Hepatocyte (in vitro differentiated cells): ENCODE measurements around the gene PARP2.

Experiments
- EZH2 ChIP-seq: fragments of 200-600 bp; sonication (generic); IDR thresholded peaks from 2 replicates; pipeline ENCODE4 v1.6.1; 2016; ENCODE audit warnings: antibody characterized with exemption, mild to moderate bottlenecking, borderline replicate concordance
- EZH2phosphoT487 ChIP-seq: fragments of 200-600 bp; sonication (generic); IDR thresholded peaks from one replicate; pipeline ENCODE4 v1.6.1; 2018; ENCODE audit warnings: antibody characterized with exemption, mild to moderate bottlenecking, low read depth, moderate library complexity; ENCODE audit not compliant: unreplicated experiment, severe bottlenecking
- TF ChIP-seq, protein P1 (sequence below): fragments of 200-600 bp; sonication (generic); IDR thresholded peaks from 2 replicates; pipeline ENCODE4 v1.5.1; 2016; ENCODE audit warnings: antibody characterized with exemption, mild to moderate bottlenecking; ENCODE audit not compliant: poor library complexity

DNA sequence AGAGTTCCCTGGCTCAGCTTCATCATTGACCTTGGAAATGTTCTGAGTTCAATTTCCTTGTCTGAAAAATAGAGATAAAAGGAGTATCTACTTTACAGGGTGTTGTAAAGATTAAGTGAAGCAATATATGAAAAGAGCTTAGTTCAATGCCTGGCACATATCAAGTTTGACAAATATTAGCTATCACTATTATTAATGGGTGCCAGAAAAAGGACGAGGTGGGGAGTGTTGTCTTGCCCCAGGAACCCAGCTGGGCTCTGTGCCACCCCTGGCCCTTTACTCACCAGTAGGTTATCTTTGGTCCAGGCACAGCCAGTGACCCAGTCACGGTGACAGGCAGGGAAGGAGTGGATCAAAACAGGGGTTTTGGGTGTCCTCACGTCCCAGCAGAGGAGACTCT, 32.0 kb downstream of the PARP2 start:
- TF ChIP-seq, protein P1, sequence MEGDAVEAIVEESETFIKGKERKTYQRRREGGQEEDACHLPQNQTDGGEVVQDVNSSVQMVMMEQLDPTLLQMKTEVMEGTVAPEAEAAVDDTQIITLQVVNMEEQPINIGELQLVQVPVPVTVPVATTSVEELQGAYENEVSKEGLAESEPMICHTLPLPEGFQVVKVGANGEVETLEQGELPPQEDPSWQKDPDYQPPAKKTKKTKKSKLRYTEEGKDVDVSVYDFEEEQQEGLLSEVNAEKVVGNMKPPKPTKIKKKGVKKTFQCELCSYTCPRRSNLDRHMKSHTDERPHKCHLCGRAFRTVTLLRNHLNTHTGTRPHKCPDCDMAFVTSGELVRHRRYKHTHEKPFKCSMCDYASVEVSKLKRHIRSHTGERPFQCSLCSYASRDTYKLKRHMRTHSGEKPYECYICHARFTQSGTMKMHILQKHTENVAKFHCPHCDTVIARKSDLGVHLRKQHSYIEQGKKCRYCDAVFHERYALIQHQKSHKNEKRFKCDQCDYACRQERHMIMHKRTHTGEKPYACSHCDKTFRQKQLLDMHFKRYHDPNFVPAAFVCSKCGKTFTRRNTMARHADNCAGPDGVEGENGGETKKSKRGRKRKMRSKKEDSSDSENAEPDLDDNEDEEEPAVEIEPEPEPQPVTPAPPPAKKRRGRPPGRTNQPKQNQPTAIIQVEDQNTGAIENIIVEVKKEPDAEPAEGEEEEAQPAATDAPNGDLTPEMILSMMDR: no peak
- TF ChIP-seq EZH2 (no peak), EZH2phosphoT487 (no peak)
